HepG2 (cell line): Measurements from ENCODE around the gene NEDD8. TPM values are rescaled to one million over a fixed set of nuclear protein-coding genes. Genes with fewer than 3 reads are reported as not detected.

Experiments used
- ARNT ChIP-seq: fragments of 450-650 bp; IDR thresholded peaks from 2 replicates; pipeline ENCODE4 v1.6.1; 2017
- ATF1 ChIP-seq: IDR thresholded peaks from 2 replicates; pipeline ENCODE4 v1.6.1; 2016; ENCODE audit warnings: mild to moderate bottlenecking, control low read depth
- BRD4 ChIP-seq: sonication (generic); formaldehyde crosslinking; IDR thresholded peaks from 2 replicates; pipeline ENCODE4 v1.4.0; 2020; ENCODE audit warnings: missing genetic modification reagents
- DBP ChIP-seq: sonication (generic); formaldehyde crosslinking; IDR thresholded peaks from 2 replicates; pipeline ENCODE4 v1.4.0; 2020; ENCODE audit warnings: missing genetic modification reagents; ENCODE audit errors: not compliant biosample characterization
- E2F2 ChIP-seq: sonication (generic); formaldehyde crosslinking; IDR thresholded peaks from 2 replicates; pipeline ENCODE4 v1.4.0; 2020; ENCODE audit warnings: missing genetic modification reagents, borderline replicate concordance
- HMGA1 ChIP-seq: sonication (generic); formaldehyde crosslinking; conservative IDR thresholded peaks from 2 replicates; pipeline ENCODE4 v1.4.0; 2020; ENCODE audit warnings: missing genetic modification reagents
- MTF1 ChIP-seq: sonication (generic); formaldehyde crosslinking; IDR thresholded peaks from 2 replicates; pipeline ENCODE4 v1.5.0; 2020; ENCODE audit warnings: missing genetic modification reagents
- RFX3 ChIP-seq: IDR thresholded peaks from 2 replicates; pipeline ENCODE4 v1.6.1; 2016; ENCODE audit warnings: missing biosample characterization, missing genetic modification reagents
- TAF1 ChIP-seq: sonication (generic); formaldehyde crosslinking; IDR thresholded peaks from 2 replicates; pipeline ENCODE4 v1.4.0; 2020; ENCODE audit warnings: missing genetic modification reagents
- TERF1 ChIP-seq: sonication (generic); formaldehyde crosslinking; IDR thresholded peaks from 2 replicates; pipeline ENCODE4 v1.8.0; 2022; ENCODE audit warnings: mild to moderate bottlenecking, missing genetic modification reagents, moderate library complexity
- ZBTB46 ChIP-seq: sonication (generic); formaldehyde crosslinking; IDR thresholded peaks from 2 replicates; pipeline ENCODE4 v1.4.0; 2020; ENCODE audit warnings: mild to moderate bottlenecking, missing genetic modification reagents, borderline replicate concordance
- ZFP37 ChIP-seq: sonication (generic); formaldehyde crosslinking; IDR thresholded peaks from 2 replicates; pipeline ENCODE4 v1.4.0; 2020; ENCODE audit warnings: missing genetic modification reagents, borderline replicate concordance
- ZNF513 ChIP-seq: sonication (generic); formaldehyde crosslinking; conservative IDR thresholded peaks from 2 replicates; pipeline ENCODE4 v1.5.0; 2020; ENCODE audit warnings: missing genetic modification reagents
- ZNF609 ChIP-seq: sonication (generic); formaldehyde crosslinking; IDR thresholded peaks from 2 replicates; pipeline ENCODE4 v1.4.0; 2020; ENCODE audit warnings: mild to moderate bottlenecking, missing genetic modification reagents, borderline replicate concordance
- polyA plus RNA-seq, 8 experiments: library from polyadenylated mRNA; depleted of rRNA in 3 of 8; stranded (reverse) in 7 of 8; unstranded in 1 of 8; fragments of >200 nt; fragmentation: Illumina TruSeq in 4 of 8; extraction: Trizol in 4 of 8; gene quantifications; 2 replicates each; pipeline versions ENCODE4 v1.2.1 to v1.2.3, GENCODE V29; 2011 to 2016; ENCODE audit warnings: low read depth in 4 of 8, missing spikeins in 1 of 8, mixed read lengths in 1 of 8; ENCODE audit not compliant: insufficient read depth in 1 of 8
- total RNA-seq, 5 experiments: library from RNA; depleted of rRNA; stranded (reverse); fragments of >200 nt; fragmentation: Illumina TruSeq; extraction: Trizol; gene quantifications; 2 replicates each; pipeline ENCODE4 v1.2.3, GENCODE V29; 2016; ENCODE audit warnings: low read depth in 1 of 5

NEDD8 gene
- total and polyA plus RNA-seq, 2 of the 13 experiments (the other 11 are each of a cell fraction or from before 2014, with no cell fraction given), result 535 to 713 TPM

GRCh38 chr14:24188251-24189058 lies 43.7 kb downstream of the NEDD8 start, which contains the start of gene IPO4 (continued):
- peak; percentile 83 for TF ChIP-seq ZNF609
- TF ChIP-seq ZBTB46 (CRISPR knock-in tag), result peak; percentile 83
- peak; percentile 85 for TF ChIP-seq DBP (CRISPR knock-in tag)
- TF ChIP-seq ARNT, result no peak
- no peak; the same call in 1 of the 2 replicates for TF ChIP-seq TERF1 (CRISPR knock-in tag)
- TF ChIP-seq BRD4 (CRISPR knock-in tag), result peak; percentile 95
- no peak for TF ChIP-seq ATF1 (CRISPR knock-in tag)
- peak; percentile 98; the same call in 1 of the 2 replicates for TF ChIP-seq ZNF513
- 0 out of 2 replicates have a peak, but pooled peaks have one; percentile 85 for TF ChIP-seq ZFP37 (CRISPR knock-in tag)
- no peak for TF ChIP-seq HMGA1 (CRISPR knock-in tag)
- TF ChIP-seq MTF1 (CRISPR knock-in tag), result 0 out of 2 replicates have a peak, but pooled peaks have one; percentile 71
- peak; percentile 99 for TF ChIP-seq RFX3 (CRISPR knock-in tag)
- TF ChIP-seq E2F2, result peak; percentile 97
- TF ChIP-seq TAF1 (CRISPR knock-in tag), result peak; percentile 97
